K562 (cell line): ENCODE measurements around the gene PPT2. TPM values are rescaled to one million over a fixed set of nuclear protein-coding genes. Genes with fewer than 3 reads are reported as not detected.
A peak's percentile ranks its signal among the peaks of the same experiment; 100 is the strongest.

Source experiments
- CBX5 ChIP-seq: IDR thresholded peaks from 2 replicates; pipeline ENCODE4 v1.6.1; 2014; ENCODE audit warnings: low read depth, borderline replicate concordance
- DPF2 ChIP-seq: fragments of 450-650 bp; IDR thresholded peaks from 2 replicates; pipeline ENCODE4 v1.6.1; 2016
- EZH2 ChIP-seq: IDR thresholded peaks from 2 replicates; pipeline ENCODE4 v1.6.1; 2012; ENCODE audit warnings: low read depth, mild to moderate bottlenecking, inconsistent platforms, low read length, borderline replicate concordance
- MAZ ChIP-seq, 2 experiments: fragments of 450-650 bp in 1 of 2; sonication (generic) in 1 of 2; formaldehyde crosslinking; IDR thresholded peaks in 1 of 2; conservative IDR thresholded peaks in 1 of 2; 2 replicates each; pipeline versions ENCODE4 v1.4.0 to v1.5.0; 2020; ENCODE audit warnings: mild to moderate bottlenecking in 1 of 2, missing genetic modification reagents in 1 of 2
- POLR3G ChIP-seq: IDR thresholded peaks from 2 replicates; pipeline ENCODE4 v1.6.1; 2011; ENCODE audit not compliant: insufficient read length, insufficient replicate concordance; ENCODE audit errors: extremely low read depth
- SRF ChIP-seq, 2 experiments: fragments of 250-450, 450-650 bp in 1 of 2; sonication (Bioruptor Pico) in 1 of 2; sonication (generic) in 1 of 2; formaldehyde crosslinking; IDR thresholded peaks; 2 replicates each; pipeline versions ENCODE4 v1.5.0 to v1.5.1; 2020 to 2022; ENCODE audit warnings: mild to moderate bottlenecking in 1 of 2, missing genetic modification reagents in 1 of 2
- TEAD1 ChIP-seq, 2 experiments: fragments of 450-650 bp in 1 of 2; sonication (generic) in 1 of 2; formaldehyde crosslinking; IDR thresholded peaks; 2 replicates each; pipeline versions ENCODE4 v1.4.0 to v1.8.0; 2020 to 2022; ENCODE audit warnings: mild to moderate bottlenecking in 2 of 2, missing genetic modification reagents in 1 of 2
- TEAD2 ChIP-seq: fragments of 450-650 bp; IDR thresholded peaks from 2 replicates; pipeline ENCODE4 v1.6.1; 2016; ENCODE audit warnings: missing genetic modification characterization, control low read depth, missing compliant biosample characterization
- TRIM24 ChIP-seq, 2 experiments: fragments of 450-650 bp; IDR thresholded peaks; 2 replicates each; pipeline ENCODE4 v1.6.1; 2016
- ZKSCAN1 ChIP-seq: fragments of 150-350 bp; IDR thresholded peaks from 2 replicates; pipeline ENCODE4 v1.6.1; 2016; ENCODE audit warnings: low read depth, low read length
- ZNF212 ChIP-seq: fragments of 450-650 bp; formaldehyde crosslinking; IDR thresholded peaks from 2 replicates; pipeline ENCODE4 v1.4.0; 2020; ENCODE audit warnings: mild to moderate bottlenecking
- ZNF239 ChIP-seq: fragments of 250-450 bp; sonication (Bioruptor Pico); IDR thresholded peaks from 2 replicates; pipeline ENCODE4 v1.4.0; 2020; ENCODE audit warnings: mild to moderate bottlenecking
- ZNF253 ChIP-seq: fragments of 250-450 bp; sonication (Bioruptor Pico); conservative IDR thresholded peaks from 2 replicates; pipeline ENCODE4 v1.6.1; 2021; ENCODE audit warnings: mild to moderate bottlenecking
- ZNF384 ChIP-seq: IDR thresholded peaks from 2 replicates; pipeline ENCODE4 v1.6.1; 2012; ENCODE audit warnings: low read depth, low read length, improper control_type of control experiment
- ZNF830 ChIP-seq: fragments of 250-450 bp; sonication (Bioruptor Pico); IDR thresholded peaks from 2 replicates; pipeline ENCODE4 v1.5.0; 2021; ENCODE audit warnings: mild to moderate bottlenecking
- ZZZ3 ChIP-seq: fragments of 450-650 bp; IDR thresholded peaks from 2 replicates; pipeline ENCODE4 v1.6.1; 2016; ENCODE audit warnings: antibody characterized with exemption, mild to moderate bottlenecking, moderate library complexity
- polyA plus RNA-seq, 8 experiments: library from polyadenylated mRNA; depleted of rRNA in 4 of 8; stranded (reverse) in 5 of 8; unstranded in 3 of 8; fragments of >200 nt; fragmentation: Nextera tagmentation in 2 of 8; fragmentation: Illumina TruSeq in 1 of 8; extraction: Ambion mirVana in 2 of 8; extraction: Trizol in 1 of 8; gene quantifications; 2 replicates each; pipeline versions ENCODE4 v1.2.1 to v1.2.3, GENCODE V29; 2011 to 2014; ENCODE audit warnings: inconsistent platforms in 1 of 8, missing spikeins in 1 of 8
- total RNA-seq, 7 experiments: library from RNA; depleted of rRNA in 6 of 7; stranded (reverse); fragments of >200 nt in 6 of 7; fragmentation: Illumina TruSeq in 2 of 7; extraction: Trizol in 2 of 7; gene quantifications; 2 replicates each; pipeline versions ENCODE4 v1.2.1 to v1.2.3, GENCODE V29; 2011 to 2021; ENCODE audit warnings: low replicate concordance in 1 of 7
- TF ChIP-seq, protein P1 (sequence below): fragments of 250-450 bp; sonication (Bioruptor Pico); IDR thresholded peaks from 2 replicates; pipeline ENCODE4 v1.9.0; 2021; ENCODE audit warnings: mild to moderate bottlenecking
- TF ChIP-seq, protein P2 (sequence below): sonication (generic); formaldehyde crosslinking; IDR thresholded peaks from 2 replicates; pipeline ENCODE4 v1.8.0; 2022; ENCODE audit warnings: mild to moderate bottlenecking, missing genetic modification reagents
- TF ChIP-seq, protein P3 (sequence below): sonication (generic); formaldehyde crosslinking; IDR thresholded peaks from 2 replicates; pipeline ENCODE4 v1.8.0; 2022; ENCODE audit warnings: mild to moderate bottlenecking, low read depth, missing genetic modification reagents
- TF ChIP-seq, protein P4 (sequence below): fragments of 450-650 bp; formaldehyde crosslinking; IDR thresholded peaks from 2 replicates; pipeline ENCODE4 v1.4.0; 2022; ENCODE audit warnings: missing genetic modification characterization
- TF ChIP-seq, protein P5 (sequence below): fragments of 450-650 bp; IDR thresholded peaks from 2 replicates; pipeline ENCODE4 v1.6.1; 2016; ENCODE audit warnings: mild to moderate bottlenecking
- TF ChIP-seq, protein P6 (sequence below): fragments of 250-450 bp; sonication (Bioruptor Pico); IDR thresholded peaks from 2 replicates; pipeline ENCODE4 v1.8.0; 2021; ENCODE audit warnings: moderate library complexity, mild to moderate bottlenecking, inconsistent platforms

Gene PPT2
- total and polyA plus RNA-seq, 9 of the 15 experiments (the other 6 are each of a cell fraction or from before 2014, with no cell fraction given) = 27.4 to 98.8 (median 69.9) TPM

DNA sequence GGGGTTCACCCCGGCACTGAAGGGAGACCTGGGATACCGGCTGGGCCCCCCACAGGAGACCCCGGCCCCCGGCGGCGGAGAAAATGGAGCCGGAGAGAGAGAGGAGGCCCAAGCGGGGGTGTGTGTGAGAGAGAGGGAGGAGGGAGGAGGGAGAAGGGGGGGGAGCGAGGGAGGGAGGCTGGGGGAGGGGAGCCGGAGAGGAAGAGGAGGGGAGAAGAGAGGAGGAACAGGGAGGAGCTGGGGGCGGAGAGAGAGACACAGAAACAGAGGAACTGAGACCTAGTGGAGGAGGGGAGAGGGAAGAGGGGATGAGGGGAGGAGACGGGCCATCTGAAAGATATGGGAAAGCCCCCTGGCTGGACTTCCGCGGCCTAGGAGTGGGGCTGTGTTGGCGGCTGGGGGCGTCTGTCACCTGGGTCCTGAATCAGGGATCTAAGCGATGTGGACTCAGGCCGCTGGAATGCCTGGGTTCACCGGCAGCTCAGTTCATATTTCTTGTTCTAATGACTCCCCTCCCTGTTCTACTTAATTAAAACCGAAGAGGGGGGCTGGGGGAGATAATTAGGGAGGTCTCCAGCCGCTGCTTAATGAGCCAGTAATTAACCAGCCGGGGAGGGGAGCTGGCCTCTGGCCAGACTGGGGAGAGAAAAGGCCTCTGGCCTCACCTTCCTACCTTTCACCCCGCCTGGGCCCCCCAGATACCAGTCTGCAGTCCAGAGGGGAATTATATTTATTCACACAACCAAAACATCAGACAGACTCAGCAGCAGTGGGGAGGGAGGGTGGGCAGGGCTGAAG, 36.3 kb downstream of the PPT2 start, which contains the start of gene PBX2 (continued):
- TF ChIP-seq, protein P1, sequence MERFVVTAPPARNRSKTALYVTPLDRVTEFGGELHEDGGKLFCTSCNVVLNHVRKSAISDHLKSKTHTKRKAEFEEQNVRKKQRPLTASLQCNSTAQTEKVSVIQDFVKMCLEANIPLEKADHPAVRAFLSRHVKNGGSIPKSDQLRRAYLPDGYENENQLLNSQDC (CRISPR knock-in tag) = no peak
- TF ChIP-seq EZH2 = no peak
- no peak for TF ChIP-seq ZNF253 (CRISPR knock-in tag)
- TF ChIP-seq ZNF212 = no peak
- TF ChIP-seq MAZ (CRISPR knock-in tag; conservative IDR thresholded peaks at IDR 0.05 in 1 of 2, IDR thresholded peaks at IDR 0.05 in 1 of 2) = peak; percentile 87 to 95
- TF ChIP-seq ZNF830 (CRISPR knock-in tag) = peak; percentile 82; the same call in 1 of the 2 replicates
- TF ChIP-seq, protein P2, sequence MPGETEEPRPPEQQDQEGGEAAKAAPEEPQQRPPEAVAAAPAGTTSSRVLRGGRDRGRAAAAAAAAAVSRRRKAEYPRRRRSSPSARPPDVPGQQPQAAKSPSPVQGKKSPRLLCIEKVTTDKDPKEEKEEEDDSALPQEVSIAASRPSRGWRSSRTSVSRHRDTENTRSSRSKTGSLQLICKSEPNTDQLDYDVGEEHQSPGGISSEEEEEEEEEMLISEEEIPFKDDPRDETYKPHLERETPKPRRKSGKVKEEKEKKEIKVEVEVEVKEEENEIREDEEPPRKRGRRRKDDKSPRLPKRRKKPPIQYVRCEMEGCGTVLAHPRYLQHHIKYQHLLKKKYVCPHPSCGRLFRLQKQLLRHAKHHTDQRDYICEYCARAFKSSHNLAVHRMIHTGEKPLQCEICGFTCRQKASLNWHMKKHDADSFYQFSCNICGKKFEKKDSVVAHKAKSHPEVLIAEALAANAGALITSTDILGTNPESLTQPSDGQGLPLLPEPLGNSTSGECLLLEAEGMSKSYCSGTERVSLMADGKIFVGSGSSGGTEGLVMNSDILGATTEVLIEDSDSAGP = no peak
- TF ChIP-seq SRF (CRISPR knock-in tag; IDR thresholded peaks at IDR 0.05) = peak in 1 of 2 experiments; percentile 29; a peak in 1 of 4 replicates
- TF ChIP-seq TEAD2 (tag) = no peak
- peak in 1 of 2 experiments; percentile 70; a peak in 2 of 4 replicates for TF ChIP-seq TRIM24 (IDR thresholded peaks at IDR 0.05)
- no peak for TF ChIP-seq CBX5
- TF ChIP-seq, protein P3, sequence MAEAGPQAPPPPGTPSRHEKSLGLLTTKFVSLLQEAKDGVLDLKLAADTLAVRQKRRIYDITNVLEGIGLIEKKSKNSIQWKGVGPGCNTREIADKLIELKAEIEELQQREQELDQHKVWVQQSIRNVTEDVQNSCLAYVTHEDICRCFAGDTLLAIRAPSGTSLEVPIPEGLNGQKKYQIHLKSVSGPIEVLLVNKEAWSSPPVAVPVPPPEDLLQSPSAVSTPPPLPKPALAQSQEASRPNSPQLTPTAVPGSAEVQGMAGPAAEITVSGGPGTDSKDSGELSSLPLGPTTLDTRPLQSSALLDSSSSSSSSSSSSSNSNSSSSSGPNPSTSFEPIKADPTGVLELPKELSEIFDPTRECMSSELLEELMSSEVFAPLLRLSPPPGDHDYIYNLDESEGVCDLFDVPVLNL = no peak
- peak; percentile 88 for TF ChIP-seq DPF2
- 0 out of 4 replicates have a peak, but pooled peaks of 1 of the 2 experiments have one; percentile 25 for TF ChIP-seq TEAD1 (CRISPR knock-in tag; IDR thresholded peaks at IDR 0.05)
- TF ChIP-seq POLR3G = no peak
- no peak for TF ChIP-seq ZNF239 (CRISPR knock-in tag)
- TF ChIP-seq ZZZ3 = no peak
- no peak for TF ChIP-seq ZKSCAN1
- TF ChIP-seq, protein P4, sequence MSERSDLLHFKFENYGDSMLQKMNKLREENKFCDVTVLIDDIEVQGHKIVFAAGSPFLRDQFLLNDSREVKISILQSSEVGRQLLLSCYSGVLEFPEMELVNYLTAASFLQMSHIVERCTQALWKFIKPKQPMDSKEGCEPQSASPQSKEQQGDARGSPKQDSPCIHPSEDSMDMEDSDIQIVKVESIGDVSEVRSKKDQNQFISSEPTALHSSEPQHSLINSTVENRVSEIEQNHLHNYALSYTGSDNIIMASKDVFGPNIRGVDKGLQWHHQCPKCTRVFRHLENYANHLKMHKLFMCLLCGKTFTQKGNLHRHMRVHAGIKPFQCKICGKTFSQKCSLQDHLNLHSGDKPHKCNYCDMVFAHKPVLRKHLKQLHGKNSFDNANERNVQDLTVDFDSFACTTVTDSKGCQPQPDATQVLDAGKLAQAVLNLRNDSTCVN (CRISPR knock-in tag) = peak; percentile 81; the same call in 1 of the 2 replicates
- TF ChIP-seq ZNF384 = no peak
- TF ChIP-seq, protein P5, sequence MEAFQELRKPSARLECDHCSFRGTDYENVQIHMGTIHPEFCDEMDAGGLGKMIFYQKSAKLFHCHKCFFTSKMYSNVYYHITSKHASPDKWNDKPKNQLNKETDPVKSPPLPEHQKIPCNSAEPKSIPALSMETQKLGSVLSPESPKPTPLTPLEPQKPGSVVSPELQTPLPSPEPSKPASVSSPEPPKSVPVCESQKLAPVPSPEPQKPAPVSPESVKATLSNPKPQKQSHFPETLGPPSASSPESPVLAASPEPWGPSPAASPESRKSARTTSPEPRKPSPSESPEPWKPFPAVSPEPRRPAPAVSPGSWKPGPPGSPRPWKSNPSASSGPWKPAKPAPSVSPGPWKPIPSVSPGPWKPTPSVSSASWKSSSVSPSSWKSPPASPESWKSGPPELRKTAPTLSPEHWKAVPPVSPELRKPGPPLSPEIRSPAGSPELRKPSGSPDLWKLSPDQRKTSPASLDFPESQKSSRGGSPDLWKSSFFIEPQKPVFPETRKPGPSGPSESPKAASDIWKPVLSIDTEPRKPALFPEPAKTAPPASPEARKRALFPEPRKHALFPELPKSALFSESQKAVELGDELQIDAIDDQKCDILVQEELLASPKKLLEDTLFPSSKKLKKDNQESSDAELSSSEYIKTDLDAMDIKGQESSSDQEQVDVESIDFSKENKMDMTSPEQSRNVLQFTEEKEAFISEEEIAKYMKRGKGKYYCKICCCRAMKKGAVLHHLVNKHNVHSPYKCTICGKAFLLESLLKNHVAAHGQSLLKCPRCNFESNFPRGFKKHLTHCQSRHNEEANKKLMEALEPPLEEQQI = no peak
- TF ChIP-seq, protein P6, sequence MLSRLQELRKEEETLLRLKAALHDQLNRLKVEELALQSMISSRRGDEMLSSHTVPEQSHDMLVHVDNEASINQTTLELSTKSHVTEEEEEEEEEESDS (CRISPR knock-in tag) = no peak
